ENCODE measurements around the gene RAB17.
"Not testable (repeated sequence)": the region's sequence is repeated elsewhere in the genome, so short reads cannot be mapped to it uniquely, and the experiment has no call there.

RAB17 gene

GRCh38 chr2:237598468-237599208 is 8.1 kb upstream of the RAB17 start:
- no peak for DNase-seq

GRCh38 chr2:237597196-237598145 is 6.9 kb upstream of the RAB17 start:
- no peak for DNase-seq

GRCh38 chr2:237596520-237597195 is 6.1 kb upstream of the RAB17 start:
- DNase-seq: no peak

GRCh38 chr2:237595829-237596519 is 5.4 kb upstream of the RAB17 start:
- DNase-seq: not testable (repeated sequence)

- DNase-seq: no peak
Observed at GRCh38 chr2:237594514-237594871, 4.0 kb upstream of the RAB17 start.

- no peak for DNase-seq
Observed at GRCh38 chr2:237593596-237594320, 3.2 kb upstream of the RAB17 start.

- DNase-seq: no peak
Observed at GRCh38 chr2:237593036-237593435, 2.5 kb upstream of the RAB17 start.

- no peak for DNase-seq
Observed at GRCh38 chr2:237592425-237592980, 2.0 kb upstream of the RAB17 start.

GRCh38 chr2:237591141-237591881 is 777 bp upstream of the RAB17 start:
- no peak for DNase-seq

GRCh38 chr2:237588044-237588696 is 2.4 kb downstream of the RAB17 start:
- DNase-seq: no peak

- no peak for DNase-seq
Observed at GRCh38 chr2:237585590-237586221, 4.8 kb downstream of the RAB17 start.

- DNase-seq: no peak
Observed at GRCh38 chr2:237583385-237584295, 6.9 kb downstream of the RAB17 start.

- peak; percentile 30 for DNase-seq
Observed at GRCh38 chr2:237581751-237582746, 8.5 kb downstream of the RAB17 start.

- DNase-seq: no peak
Observed at GRCh38 chr2:237581326-237581725, 9.2 kb downstream of the RAB17 start.

- DNase-seq: no peak
Observed at GRCh38 chr2:237577956-237578870, 12.3 kb downstream of the RAB17 start.

GRCh38 chr2:237577458-237577857 is 13.1 kb downstream of the RAB17 start:
- DNase-seq: no peak
